ENCODE measurements around the gene GNPAT.

DNA sequence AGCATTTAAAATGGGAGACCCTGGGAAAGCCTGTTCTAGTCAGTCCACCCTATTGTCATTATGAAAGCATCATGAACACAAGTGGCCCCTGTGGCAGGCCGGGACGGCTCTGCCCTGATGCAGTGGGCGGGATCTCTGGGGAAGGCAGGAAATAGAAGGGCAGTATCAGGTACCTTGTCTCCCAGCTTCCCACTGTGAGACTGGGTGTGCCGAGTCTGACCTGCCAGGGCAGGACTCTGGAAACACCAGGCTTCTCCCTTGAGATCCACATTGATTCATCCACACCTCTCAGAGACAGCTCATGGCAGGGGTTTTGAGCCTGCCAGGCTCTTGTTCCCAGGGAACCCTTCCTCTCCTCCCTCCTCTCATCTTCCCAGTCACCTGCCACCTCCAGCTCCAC, 24.5 kb upstream of the GNPAT start:
- no peak for TF ChIP-seq MAZ (IDR thresholded peaks at IDR 0.05; ENCODE audit: borderline replicate concordance, low read depth, low read length)
- TF ChIP-seq, protein P1, sequence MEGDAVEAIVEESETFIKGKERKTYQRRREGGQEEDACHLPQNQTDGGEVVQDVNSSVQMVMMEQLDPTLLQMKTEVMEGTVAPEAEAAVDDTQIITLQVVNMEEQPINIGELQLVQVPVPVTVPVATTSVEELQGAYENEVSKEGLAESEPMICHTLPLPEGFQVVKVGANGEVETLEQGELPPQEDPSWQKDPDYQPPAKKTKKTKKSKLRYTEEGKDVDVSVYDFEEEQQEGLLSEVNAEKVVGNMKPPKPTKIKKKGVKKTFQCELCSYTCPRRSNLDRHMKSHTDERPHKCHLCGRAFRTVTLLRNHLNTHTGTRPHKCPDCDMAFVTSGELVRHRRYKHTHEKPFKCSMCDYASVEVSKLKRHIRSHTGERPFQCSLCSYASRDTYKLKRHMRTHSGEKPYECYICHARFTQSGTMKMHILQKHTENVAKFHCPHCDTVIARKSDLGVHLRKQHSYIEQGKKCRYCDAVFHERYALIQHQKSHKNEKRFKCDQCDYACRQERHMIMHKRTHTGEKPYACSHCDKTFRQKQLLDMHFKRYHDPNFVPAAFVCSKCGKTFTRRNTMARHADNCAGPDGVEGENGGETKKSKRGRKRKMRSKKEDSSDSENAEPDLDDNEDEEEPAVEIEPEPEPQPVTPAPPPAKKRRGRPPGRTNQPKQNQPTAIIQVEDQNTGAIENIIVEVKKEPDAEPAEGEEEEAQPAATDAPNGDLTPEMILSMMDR (conservative IDR thresholded peaks at IDR 0.05; ENCODE audit: low read depth, low read length): no peak
- TF ChIP-seq MXI1 (IDR thresholded peaks at IDR 0.05; ENCODE audit: borderline replicate concordance, low read depth, low read length): no peak
- no peak for TF ChIP-seq RFX5 (IDR thresholded peaks at IDR 0.05; ENCODE audit: low read depth, low read length)
- no peak for TF ChIP-seq POLR2A (IDR thresholded peaks at IDR 0.05; ENCODE audit: low read depth, low read length)
- TF ChIP-seq FOS (IDR thresholded peaks at IDR 0.05; ENCODE audit: low read depth, low read length): no peak
- TF ChIP-seq RCOR1 (IDR thresholded peaks at IDR 0.05; ENCODE audit: insufficient replicate concordance, low read length): no peak
- no peak for TF ChIP-seq CEBPB (IDR thresholded peaks at IDR 0.05; ENCODE audit: low read depth, low read length)
- TF ChIP-seq, protein P2, sequence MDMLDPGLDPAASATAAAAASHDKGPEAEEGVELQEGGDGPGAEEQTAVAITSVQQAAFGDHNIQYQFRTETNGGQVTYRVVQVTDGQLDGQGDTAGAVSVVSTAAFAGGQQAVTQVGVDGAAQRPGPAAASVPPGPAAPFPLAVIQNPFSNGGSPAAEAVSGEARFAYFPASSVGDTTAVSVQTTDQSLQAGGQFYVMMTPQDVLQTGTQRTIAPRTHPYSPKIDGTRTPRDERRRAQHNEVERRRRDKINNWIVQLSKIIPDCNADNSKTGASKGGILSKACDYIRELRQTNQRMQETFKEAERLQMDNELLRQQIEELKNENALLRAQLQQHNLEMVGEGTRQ (IDR thresholded peaks at IDR 0.05; ENCODE audit: low read depth, low read length): no peak
- no peak for TF ChIP-seq RAD21 (IDR thresholded peaks at IDR 0.05; ENCODE audit: low read length)
- no peak for TF ChIP-seq BHLHE40 (IDR thresholded peaks at IDR 0.05; ENCODE audit: low read depth, low read length)
- no peak for TF ChIP-seq MAFK (IDR thresholded peaks at IDR 0.05; ENCODE audit: low read depth, low read length)
- TF ChIP-seq CHD1 (IDR thresholded peaks at IDR 0.05; ENCODE audit: low read depth, low read length): no peak
- no peak for TF ChIP-seq NFE2L2 (IDR thresholded peaks at IDR 0.05; ENCODE audit: low read depth, low read length)
